Inflammatory macrophage (primary cell): ENCODE measurements around the gene PRRC2C.
"Not testable (repeated sequence)": the region's sequence is repeated elsewhere in the genome, so short reads cannot be mapped to it uniquely, and the experiment has no call there.

ENCODE experiments used
- DNase-seq, 2 donors: peaks; one replicate each; pipeline ENCODE4 v3.0.0-alpha.2; 2020 to 2022

The PRRC2C gene

DNA sequence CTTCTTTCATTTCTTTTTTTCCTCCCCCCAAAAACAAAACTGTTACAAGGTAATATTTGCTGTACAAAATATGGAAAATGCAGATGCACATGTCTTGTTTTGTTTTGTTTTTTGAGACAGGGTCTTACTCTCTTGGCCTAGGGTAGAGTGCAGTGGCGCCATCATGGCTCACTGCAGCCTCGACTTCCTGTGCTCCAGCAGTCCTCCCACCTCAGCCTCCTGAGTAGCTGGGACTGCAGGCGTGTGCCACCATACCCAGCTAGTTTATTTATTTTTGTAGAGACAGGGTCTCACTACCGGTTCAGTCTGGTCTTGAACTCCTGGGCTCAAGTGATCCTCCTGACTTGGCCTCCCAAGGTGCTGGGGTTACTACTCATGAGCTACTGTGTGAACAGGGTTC, 15.5 kb downstream of the PRRC2C start:
- DNase-seq = no peak

GRCh38 chr1:171501305-171502024, 16.1 kb downstream of the PRRC2C start:
- no peak for DNase-seq

- DNase-seq = no peak
Observed at GRCh38 chr1:171506525-171507304, 21.4 kb downstream of the PRRC2C start.

- no peak for DNase-seq
Observed at GRCh38 chr1:171507435-171507834, 22.1 kb downstream of the PRRC2C start.

DNA sequence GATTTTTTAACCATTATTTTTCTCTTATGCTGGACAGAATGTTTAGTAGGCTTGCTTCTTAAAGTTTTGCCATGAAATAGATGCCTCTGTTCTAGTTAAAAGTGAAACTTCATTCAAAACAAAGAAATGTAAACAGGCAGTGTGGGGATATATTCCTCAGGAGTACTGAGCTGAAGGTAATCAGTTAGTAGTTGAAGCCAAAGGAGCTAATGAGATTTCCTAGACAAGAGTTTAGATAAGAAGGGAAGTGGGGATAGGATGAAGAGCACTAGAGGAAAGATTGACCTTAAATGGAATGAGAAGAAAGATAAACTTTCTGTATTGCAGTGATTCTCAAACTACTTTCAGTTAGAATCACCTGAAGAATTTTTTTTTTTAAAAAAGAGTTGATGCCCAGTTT, 23.9 kb downstream of the PRRC2C start:
- no peak for DNase-seq

- no peak for DNase-seq
Observed at GRCh38 chr1:171513743-171514142, 28.4 kb downstream of the PRRC2C start.

- DNase-seq = no peak
Observed at GRCh38 chr1:171515299-171515698, 30.0 kb downstream of the PRRC2C start.

DNA sequence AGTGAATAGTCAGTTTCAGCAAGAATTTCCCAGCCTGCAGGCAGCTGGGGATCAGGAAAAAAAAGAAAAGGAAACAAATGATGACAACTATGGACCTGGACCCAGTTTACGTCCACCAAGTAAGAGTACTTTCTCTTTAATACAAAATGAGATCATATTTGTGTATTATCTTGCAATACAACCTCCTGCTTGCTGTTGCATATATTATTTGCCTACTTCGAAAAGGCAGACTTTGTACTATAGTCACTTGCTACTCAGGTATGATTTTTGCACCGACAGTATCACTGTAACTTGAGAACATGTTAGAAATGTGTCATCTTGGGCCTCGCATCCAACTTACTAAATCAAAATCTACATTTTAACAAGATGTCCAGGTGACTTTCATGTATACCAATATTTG, 30.4 kb downstream of the PRRC2C start:
- DNase-seq = no peak

DNA sequence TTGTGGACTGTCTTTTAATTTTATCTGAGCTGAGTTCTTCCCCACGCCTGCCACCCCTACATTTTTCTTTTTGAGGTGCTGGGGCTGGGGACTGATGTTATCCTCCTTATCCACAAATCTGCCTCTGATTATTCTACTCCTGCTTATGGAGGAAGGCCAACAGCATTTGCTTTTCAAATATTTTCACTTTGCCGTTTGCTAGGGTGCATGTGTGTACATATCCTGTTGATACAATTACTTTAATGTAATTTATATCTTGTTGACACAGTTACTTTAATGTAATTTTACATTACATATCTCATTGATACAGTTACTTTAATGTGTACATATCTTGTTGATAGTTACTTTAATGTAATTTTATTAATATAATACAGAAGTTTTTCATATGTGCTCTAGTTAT, 36.2 kb downstream of the PRRC2C start:
- no peak for DNase-seq

DNA sequence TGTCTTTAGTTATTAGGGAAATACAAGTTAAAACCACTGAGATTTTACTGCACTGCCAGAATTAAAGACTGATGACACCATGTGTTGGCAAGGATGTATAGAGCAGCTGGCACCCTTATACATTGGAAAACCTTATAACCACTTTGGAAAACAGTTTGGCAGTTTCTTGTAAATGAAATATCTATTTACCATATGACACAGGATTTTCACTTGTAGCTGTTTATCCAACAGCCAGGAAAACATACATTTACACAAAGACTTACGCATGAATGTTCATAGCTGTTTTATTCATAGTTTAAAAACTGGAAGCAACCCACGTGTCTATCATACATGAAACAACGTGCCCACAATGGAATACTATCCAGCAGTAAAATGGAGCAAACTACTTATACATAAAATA, 45.3 kb downstream of the PRRC2C start:
- DNase-seq = no peak

- DNase-seq = no peak
Observed at GRCh38 chr1:171532520-171532919, 47.2 kb downstream of the PRRC2C start.

- no peak for DNase-seq
Observed at GRCh38 chr1:171545523-171545922, 60.2 kb downstream of the PRRC2C start.

DNA sequence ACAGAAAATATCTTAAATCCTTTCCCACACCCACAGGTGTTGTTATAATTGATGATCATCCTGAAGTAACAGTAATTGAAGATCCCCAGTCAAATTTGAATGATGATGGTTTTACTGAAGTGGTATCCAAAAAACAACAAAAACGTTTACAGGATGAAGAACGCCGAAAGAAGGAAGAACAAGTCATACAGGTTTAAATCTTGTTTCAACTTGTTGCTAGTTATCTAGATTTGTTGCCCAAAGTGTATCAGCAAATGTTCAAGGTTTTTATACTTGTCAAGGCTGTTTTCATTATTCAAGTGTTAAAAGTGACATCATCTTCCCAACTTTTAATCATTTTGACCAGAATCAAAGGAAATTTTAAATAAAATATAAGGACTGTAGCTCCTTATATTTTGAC, 64.7 kb downstream of the PRRC2C start:
- no peak for DNase-seq

- DNase-seq = not testable (repeated sequence)
Observed at GRCh38 chr1:171550598-171551100, 65.3 kb downstream of the PRRC2C start.

DNA sequence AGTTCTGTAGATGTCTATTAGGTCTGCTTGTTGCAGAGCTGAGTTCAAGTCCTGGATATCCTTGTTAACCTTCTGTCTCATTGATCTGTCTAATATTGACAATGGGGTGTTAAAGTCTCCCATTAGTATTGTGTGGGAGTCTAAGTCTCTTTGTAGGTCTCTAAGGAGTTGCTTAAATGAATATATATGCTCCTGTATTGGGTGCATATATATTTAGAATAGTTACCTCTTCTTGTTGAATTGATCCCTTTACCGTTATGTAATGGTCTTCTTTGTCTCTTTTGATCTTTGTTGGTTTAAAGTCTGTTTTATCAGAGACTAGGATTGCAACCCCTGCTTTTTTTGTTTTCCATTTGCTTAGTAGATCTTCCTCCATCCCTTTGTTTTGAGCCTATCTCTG, 68.6 kb downstream of the PRRC2C start:
- not testable (repeated sequence) for DNase-seq

DNA sequence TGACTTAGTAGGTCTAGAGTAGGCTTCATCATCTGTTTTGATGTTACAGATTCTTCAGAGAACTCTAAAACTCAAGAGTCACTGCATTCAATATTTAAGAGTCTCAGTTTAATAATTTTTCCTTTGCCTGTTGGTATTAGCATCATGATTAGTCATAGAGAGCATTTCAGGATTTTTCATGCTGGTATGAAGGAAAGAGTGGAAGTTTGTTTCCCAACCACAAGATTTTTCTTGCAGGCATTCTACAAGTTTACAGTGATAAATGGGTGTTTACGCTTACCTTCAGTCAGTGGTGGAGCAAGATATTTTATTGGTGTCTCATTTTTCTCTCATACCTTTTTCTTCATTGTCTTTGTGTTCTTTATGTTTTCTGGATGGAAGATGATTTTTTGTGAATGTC, 78.3 kb downstream of the PRRC2C start:
- DNase-seq = no peak

DNA sequence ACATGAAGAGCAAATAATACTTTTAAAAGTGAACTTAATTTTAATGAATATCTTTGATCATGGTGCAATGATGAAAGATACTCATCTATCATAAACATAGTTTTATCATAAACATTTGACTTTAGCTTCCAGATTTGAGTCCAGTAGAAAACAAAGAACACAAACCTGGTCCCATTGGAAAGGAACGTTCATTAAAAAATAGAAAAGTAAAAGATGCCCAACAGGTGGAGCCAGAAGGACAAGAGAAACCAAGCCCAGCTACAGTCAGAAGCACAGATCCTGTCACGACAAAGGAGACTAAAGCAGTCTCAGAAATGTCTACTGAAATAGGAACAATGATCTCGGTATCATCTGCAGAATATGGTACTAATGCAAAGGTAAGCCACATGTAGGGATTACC, 81.1 kb downstream of the PRRC2C start:
- no peak for DNase-seq

DNA sequence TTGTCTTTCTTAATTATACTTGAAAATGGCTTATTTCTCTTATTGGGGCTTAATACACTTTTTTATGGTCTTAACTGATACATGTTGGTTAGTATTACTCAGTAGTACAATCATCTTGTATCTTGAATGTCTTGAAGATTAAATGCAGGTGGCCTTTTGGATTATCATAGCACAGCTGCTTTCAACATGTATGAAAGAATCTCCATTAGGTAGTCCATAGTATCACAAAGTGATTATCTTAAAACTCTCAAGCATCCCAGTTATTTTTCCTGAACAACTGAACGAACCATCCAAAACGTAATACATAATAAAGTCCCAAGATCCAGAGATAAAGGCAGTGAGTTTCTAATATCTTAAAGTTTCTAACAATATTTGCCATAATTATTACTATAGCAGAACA, 85.0 kb downstream of the PRRC2C start:
- DNase-seq = no peak

DNA sequence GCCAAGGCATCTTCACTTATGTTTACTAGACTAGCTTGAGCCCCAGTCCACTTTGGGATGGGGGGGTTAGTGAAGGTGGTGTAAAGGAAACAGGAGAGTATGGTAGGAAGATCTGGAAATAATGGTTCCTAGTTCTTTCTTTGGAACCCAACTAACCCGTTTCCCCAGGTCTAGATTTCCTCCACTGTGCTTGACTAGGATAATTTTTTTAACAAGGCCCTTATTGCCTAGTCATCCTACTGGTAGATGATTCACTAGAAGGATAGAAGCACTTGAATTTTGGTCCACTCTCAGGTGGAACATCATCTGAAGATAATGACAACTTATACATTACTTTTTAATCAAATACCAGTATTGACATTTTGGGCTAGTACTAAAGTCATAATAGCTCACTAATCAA, 90.8 kb downstream of the PRRC2C start:
- DNase-seq = no peak

DNA sequence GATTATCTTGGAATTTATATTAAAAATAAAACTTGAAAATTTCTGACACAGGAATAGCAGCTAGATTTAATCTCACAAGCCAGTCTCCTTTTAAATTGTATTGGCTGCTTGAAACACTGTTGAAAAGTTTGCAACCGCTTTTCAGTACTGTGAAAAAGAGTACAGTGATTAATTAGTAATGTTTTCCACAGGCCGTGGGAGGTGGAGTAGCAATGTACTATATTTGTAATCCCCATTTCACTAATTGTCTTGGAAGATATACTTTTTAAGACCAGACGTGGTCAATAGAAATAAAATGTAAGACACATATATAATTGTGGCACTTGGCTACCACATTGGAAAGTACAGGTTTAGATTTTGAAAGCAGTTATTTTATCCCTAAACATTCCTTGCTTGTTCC, 95.9 kb downstream of the PRRC2C start:
- DNase-seq = no peak

GRCh38 chr1:171581766-171582165, 96.4 kb downstream of the PRRC2C start:
- DNase-seq = no peak

DNA sequence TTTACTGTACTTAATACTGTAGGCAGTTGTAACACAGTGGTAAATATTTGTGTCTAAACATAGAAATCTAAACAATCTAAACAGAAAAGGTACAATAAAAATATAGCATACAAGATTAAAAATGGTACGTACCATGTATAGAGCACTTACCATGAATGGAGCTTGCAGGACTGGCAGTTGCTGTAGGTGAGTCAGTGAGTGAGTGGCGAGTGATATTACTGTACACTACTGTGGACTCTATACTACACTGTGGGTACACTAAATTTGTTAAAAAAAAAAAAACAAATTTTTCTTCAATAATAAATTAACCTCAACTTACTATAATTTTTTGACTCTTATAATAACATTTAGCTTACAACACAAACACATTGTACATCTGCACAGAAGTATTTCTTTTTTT, 97.3 kb downstream of the PRRC2C start:
- no peak for DNase-seq

DNA sequence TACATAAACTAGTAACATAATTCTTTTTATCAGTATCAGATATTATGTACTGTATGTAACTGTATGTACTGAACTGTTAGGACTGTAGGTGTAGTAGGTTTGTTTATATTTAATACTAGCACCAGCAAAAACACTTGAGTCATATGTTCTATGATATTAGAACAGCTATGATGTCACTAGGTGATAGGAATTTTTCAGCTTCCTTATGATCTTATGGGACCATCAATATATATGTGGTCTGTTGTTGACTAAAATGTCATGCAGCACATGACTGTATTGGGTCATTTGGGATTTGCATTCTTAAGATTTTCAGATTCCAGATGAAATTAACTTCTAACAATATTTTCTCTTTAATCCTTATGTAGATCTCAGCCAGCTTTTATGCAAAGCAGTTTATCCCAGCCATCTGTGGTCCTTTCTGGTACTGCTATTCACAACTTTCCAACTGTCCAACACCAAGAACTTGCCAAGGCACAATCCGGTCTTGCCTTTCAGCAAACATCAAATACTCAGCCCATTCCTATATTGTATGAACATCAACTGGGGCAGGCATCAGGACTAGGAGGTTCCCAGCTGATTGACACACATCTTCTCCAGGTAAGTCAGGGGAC, 98.4 kb downstream of the PRRC2C start:
- DNase-seq = no peak

- DNase-seq = no peak
Observed at GRCh38 chr1:171585715-171586114, 100.4 kb downstream of the PRRC2C start.
